HG03520 (cell line): ENCODE measurements around the gene ING5.
"Not testable (repeated sequence)": the region's sequence is repeated elsewhere in the genome, so short reads cannot be mapped to it uniquely, and the experiment has no call there.

Experiments
- ATAC-seq: cut with Tn5 transposase; IDR thresholded peaks from one replicate; pipeline ENCODE4 v1.9.1; 2021; ENCODE audit warnings: mild to moderate bottlenecking, moderate library complexity; ENCODE audit not compliant: unreplicated experiment

The ING5 gene

GRCh38 chr2:241701399-241702154 lies at the start of gene ING5:
Gene ING5, plus strand, starts transcription at chr2:241702039. Its CDS starts 27 bp downstream, at chr2:241702066.
- peak; percentile 45 for ATAC-seq

GRCh38 chr2:241652142-241652541 lies 49.7 kb upstream of the ING5 start:
- no peak for ATAC-seq

GRCh38 chr2:241652722-241653121 lies 49.1 kb upstream of the ING5 start:
- ATAC-seq: no peak

- no peak for ATAC-seq
Measured at GRCh38 chr2:241653210-241653750, 48.6 kb upstream of the ING5 start.

- no peak for ATAC-seq
Measured at GRCh38 chr2:241654551-241654950, 47.3 kb upstream of the ING5 start.

GRCh38 chr2:241655516-241656189 lies 46.2 kb upstream of the ING5 start:
- ATAC-seq: no peak

- no peak for ATAC-seq
Measured at GRCh38 chr2:241656190-241656741, 45.6 kb upstream of the ING5 start.

GRCh38 chr2:241657786-241658254 lies 44.0 kb upstream of the ING5 start:
- no peak for ATAC-seq

- ATAC-seq: no peak
Measured at GRCh38 chr2:241658296-241658695, 43.5 kb upstream of the ING5 start.

GRCh38 chr2:241659150-241659739 lies 42.6 kb upstream of the ING5 start:
- no peak for ATAC-seq

- ATAC-seq: no peak
Measured at GRCh38 chr2:241660593-241661213, 41.1 kb upstream of the ING5 start.

GRCh38 chr2:241662731-241663130 lies 39.1 kb upstream of the ING5 start:
- ATAC-seq: not testable (repeated sequence)

GRCh38 chr2:241665731-241666440 lies 36.0 kb upstream of the ING5 start:
- no peak for ATAC-seq

- no peak for ATAC-seq
Measured at GRCh38 chr2:241666627-241667400, 35.0 kb upstream of the ING5 start.

GRCh38 chr2:241668354-241668753 lies 33.5 kb upstream of the ING5 start:
- no peak for ATAC-seq

- no peak for ATAC-seq
Measured at GRCh38 chr2:241668839-241669238, 33.0 kb upstream of the ING5 start.

GRCh38 chr2:241670333-241671110 lies 31.3 kb upstream of the ING5 start:
- ATAC-seq: no peak

- no peak for ATAC-seq
Measured at GRCh38 chr2:241671457-241672240, 30.2 kb upstream of the ING5 start.
